ENCODE results near the gene EFL1.

The EFL1 gene

DNA sequence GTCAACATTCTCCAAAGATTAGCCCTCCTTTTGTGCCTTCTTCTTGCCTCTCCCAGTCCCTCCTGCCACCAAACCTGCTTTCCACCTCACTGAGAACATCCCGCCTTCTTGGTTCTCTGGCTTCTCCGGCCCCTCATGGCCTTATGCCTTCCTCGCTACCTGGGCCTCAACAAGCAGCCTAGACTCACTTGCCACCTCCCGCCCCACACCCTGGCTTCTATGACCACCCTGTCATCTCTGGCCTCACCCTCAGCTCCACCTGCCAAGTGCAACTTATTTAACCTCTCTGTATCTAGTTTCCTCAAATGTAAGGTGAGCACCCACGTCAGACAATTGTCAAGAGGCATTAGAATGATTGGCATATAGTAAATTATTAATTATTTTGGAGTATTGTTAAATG lies 147.9 kb downstream of the EFL1 start:
- no peak for DNase-seq

DNA sequence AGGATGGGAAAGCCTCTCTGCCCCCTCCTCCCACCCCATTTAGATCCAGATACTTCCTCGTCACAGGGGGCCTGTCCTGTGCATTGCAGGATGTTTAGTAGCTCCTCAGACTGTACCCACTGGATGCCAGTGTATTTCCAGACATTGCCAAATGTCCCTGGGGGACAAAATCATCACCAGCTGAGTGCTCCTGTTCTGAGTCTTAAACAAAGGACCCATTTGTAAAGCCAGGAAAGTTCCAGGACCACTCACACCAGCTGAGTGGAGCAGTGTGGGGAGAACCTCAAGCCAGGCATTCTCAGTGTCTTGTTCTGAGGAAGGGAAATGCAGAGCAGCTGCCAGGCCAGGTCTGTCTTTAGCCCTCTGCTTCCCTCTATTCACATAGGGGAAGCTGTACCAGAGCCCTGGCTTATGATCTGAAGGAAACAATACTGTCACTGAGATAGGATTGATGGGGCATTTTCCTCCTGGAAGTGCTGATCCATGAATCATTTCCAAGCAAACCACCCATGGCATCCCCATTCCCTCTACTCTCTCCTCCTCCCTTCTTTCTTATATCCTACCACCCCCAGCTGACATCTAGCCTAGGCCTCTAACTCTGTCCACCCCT lies 149.3 kb downstream of the EFL1 start:
- no peak for DNase-seq

DNA sequence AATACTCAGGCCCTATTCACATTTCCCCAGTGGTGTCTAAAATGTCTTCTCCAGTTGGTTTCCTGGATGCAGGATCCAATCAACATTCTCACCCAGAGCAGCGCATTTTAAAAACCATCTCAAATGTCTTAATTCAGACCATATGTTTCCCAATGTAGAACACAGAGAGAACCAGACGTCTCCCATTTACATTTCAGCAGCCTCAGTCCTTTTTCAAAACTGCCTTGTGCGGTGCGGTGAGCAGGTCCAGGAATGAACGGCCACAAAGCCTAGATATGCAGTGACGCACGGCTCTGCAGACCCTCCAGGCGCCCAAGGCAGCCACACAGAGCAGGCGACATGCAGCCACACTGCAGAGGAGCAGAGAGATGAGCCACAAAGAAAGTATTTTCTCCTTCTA lies 150.6 kb downstream of the EFL1 start:
- no peak for DNase-seq

DNA sequence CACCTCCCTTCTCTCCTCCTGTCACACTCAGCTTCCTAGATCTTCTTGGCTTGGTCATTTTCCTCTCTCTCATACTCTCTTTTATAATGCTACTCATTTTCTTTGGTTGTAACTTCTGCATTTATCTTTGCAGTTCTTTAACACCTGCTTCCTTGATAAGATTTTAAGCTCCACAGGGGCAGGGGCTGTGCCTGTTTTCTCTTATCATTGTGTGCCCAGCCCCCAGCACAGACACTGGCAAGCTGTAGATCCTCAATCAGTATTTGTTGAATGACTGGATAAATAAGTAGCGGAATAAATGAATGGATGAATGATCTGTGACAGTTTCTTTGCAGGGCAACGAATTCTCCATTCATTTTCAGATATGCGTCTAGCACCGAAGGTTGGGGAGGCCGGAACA lies 152.4 kb downstream of the EFL1 start:
- DNase-seq, result no peak

DNA sequence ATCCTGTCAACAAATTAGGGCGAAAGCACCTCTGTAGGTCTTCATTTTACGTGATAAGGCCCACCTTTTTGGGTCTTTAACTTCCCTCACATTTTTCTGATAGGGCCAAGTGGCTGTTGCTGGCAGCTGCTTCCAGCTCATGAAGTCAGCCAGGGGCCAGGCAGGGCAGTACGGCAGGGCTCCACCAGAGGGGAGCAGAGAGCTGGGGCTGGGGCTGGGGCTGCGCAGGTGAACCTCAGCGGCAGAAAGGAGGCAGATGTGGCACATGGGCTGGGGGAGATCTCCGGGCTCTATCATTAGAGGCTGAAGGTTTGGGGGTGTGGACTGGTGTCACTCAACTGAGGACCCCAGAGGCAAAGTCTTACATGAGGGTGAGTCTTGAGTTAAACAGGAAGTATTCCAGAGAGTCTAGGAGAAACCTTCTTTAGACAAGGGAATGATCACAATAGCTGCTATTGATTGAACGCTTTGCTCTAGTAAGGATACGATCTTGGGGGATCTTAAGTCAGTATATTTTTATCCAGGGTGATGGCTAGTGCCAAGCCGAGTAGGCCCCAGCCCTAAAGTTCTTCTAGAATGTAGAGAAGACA lies 153.9 kb downstream of the EFL1 start:
- DNase-seq, result peak; percentile 31 to 60

DNA sequence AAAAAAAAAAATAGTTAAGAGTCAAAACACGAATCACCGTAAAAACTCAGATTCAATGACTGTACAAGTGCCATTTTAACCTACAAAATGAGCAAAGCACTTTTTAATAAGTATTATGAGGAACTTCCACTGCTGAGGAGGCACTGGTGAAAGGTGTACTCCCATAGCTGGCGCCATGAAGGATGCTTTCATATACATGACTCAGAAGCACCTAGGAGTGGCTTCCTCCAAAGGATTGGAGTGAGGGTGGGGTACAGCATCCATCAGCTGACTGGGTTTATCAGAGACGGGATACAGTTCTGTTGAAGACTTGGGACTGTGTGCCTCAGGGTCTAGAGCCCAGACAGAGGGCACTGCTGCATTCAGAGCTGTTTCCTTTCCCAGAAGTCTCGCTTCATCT lies 155.9 kb downstream of the EFL1 start:
- DNase-seq, result no peak

DNA sequence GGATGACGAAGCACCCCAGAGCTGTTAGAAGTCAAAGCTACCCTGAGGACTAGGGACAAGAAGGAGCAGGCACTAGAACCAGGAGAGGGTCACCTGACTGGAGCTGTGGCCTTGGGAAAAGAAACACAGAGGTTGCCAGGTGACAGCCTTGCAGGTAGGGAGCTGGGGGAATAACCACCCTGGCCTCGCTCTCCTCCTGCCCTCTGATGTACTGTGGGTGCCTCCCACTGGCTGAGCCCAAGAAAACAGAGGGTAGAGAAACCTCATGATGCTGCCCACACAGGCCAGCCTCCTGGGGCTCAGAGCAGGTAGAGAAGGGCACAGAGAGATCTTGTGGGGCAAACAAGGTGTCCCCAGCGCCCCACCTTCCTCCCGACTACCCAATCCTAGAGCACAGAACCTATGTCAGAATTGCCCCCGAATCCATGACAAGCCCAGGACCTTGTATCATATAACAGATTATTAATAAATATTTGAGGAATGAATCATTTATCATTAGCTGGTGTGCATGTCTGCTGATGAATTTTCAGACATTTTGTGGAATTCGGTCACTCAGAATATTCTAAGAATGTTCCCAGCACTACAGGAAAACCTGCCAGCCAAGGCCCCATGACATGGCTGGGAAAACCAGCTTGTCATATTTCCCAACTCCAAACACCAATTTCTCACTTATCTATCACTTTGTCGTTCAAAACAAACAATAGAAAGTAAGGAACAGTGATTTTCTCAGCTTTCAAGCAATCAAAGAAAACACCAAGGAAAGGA lies 156.9 kb downstream of the EFL1 start:
- no peak for DNase-seq

DNA sequence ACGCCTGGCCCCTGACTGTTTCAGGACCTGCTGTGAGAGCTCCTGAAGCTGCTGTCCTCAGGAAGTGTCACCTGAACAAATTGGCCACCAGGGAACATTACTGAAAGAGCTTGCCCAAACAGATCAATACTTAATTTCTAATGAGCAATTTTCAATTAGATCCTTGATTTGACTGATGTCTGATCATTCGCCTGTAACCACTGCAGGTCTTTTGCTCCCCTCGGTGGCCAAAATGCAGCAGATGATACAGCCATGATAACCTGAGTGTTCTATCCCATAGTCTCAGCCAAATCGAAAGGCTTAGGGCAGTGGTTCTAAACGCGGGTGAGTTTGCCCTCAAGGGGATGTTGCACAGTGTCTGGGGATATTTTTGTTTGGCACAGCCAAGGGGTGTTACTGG lies 159.1 kb downstream of the EFL1 start:
- DNase-seq, result no peak

DNA sequence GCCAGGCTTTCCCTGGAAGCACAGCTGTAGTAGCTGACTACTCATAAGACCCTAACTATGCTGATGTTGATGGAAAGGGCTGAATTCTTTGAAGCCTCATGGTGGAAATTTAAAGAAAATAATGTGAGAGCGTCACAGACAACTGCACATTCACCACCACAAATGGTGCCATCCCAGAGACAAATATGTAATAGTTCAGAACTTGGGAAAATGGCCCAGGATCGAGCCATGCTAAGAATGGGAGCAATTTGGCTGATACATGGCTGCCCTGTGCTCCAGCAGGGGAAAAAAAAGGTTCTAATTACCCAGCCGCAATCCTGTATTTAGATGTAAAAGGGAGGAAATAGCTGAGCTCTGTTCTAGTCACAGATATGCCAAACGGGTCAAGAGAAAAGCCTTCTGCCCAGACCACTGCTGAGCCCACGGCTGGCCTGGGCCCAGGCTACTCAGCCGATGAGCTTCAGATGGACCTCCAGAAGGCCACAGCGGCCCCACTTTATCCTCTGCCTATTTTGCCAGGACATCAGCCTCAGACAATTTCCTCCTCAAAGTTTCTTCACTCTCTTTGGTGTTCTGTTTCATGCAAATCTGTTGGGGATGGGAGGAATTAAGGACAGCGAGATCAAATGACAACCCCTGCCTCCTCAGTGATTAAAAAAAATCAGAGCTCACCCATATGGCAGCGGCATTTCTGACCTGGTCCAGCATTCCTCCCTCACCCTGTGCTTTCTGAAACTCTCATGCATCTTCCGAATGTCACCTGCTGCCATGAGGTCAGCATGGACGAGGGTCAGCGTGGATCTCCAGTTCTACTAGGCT lies 162.2 kb downstream of the EFL1 start:
- DNase-seq, result no peak

DNA sequence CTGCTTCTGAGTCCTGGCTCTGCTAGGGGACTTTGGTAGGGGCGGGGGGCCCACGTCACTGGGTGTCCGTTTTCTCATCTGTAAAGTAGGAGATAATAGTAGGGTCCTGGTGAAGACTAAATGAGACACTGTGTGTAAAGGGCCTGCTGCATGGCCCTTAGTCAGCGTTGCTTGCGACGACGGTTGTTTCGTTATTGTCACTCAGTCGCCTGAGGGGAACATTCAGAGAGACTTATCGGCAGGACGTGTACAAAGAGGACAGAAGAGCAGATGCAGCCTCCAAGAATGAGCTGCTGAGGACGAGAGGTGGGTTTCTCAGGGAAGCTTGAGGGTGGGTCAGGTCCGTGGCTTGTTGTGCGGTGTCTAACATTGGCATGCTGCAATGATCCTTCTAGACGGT lies 163.9 kb downstream of the EFL1 start:
- no peak for DNase-seq

DNA sequence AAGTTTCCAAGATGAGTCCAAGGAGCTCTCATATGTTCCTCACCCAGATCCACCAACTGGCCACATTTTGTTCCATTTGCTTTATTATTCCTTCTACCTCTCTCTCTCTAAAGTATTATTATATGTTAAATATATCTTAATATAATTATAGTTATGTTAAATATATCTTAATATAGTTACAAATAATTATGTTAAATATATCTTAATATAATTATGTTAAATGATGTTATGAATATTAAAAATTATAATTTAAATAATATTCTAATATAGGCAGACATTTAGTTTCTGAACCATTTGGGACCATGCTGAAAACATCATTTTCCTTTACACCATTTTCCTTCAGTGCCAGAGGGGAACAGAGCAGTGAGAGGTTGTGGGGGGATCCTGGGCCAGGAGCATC lies 166.7 kb downstream of the EFL1 start:
- DNase-seq, result no peak

DNA sequence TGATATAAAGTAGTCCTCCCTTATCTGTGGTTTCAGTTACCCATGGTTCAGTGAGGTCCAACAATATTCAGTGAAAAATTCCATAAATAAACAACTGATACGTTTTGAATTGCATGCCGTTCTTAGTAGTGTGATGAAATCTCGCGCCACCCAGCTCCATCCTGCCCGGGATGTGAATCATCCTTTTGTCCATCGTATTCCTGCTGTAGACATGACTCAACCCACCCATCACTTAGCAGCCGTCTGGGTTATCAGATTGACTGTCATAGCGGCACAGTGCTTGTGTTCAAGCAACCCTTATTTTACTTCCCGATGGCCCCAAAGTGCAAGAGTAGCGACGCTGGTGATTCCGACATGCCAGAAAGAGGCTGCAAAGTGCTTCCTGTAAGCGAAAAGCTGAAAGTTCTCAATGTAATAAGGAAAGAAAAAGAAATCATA lies 168.7 kb downstream of the EFL1 start:
- DNase-seq, result no peak

DNA sequence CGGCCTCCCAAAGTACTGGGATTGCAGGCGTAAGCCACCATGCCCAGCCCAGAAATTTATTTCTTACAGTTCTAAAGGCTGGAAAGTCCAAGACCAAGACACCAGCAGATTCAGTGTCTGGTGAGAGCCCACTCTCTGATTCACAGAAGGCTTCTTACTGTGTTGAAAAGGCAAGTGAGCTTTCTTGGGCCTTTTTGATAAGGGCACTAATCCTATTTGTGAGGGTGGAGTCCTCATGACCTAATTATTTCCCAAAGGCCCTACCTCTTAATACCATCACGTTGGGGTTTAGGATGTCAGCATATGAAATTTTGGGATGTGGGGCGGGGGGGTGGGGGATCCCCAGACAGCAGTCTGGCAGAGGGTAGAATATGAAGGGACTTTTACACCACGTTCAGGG lies 169.2 kb downstream of the EFL1 start:
- no peak for DNase-seq

DNA sequence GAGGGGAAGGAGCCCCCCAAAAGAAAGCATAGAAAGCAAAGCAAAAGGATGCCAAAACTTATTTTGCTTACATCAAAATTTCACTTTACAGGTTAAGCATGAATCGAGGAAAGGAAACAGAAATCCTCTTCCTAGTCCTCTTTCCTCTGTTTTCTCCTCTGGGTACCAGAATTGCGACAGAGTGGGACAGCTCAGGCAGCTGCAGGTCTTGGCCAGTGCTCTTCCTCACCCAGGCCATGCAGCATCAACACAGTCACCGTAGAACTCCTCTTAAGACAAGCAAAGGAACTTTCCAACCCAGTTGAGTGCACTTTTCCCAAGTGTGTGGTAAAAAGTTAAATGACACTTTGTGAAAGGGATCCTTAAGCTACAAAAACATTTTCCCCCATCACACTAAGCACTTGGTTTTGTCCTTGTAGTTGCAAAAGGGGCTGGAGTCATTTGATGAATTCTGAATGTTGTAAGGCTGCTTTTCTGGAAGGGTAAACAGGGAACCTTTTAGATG lies 170.8 kb downstream of the EFL1 start:
- DNase-seq, result no peak

DNA sequence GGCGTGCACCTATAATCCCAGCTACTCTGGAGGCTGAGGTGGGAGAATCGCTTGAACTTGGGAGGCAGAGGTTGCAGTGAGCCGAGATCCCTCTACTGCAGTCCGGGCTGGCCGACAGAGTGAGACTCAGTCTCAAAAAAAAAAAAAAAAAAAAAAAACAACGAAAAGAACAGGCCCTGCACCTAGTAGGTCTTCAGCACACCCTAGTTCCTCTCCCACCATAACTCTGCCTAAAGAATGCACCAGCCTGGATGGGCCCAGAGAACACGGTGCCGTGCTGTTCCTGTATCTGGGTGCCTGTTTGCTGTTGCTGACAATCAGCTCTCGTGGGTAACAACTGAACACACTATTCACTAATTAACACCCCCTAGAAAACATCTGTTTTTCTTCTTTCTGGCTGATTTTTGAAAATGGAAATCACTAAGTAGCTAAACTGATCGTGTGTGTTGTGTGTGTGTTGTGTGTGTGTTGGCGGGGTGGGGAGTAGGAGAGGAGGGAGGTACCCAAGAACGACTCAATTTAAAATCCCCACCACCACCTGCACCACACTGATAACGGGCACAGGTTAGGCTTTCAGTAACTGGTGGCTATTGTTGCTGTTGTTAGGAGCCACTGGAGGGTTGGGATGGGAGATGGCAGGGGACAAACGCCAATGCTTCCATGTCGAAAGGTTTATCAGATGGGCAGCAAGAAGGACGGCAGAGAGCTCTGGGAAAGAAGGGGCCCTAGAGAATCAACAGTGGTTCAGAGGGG lies 176.1 kb downstream of the EFL1 start:
- no peak for DNase-seq

DNA sequence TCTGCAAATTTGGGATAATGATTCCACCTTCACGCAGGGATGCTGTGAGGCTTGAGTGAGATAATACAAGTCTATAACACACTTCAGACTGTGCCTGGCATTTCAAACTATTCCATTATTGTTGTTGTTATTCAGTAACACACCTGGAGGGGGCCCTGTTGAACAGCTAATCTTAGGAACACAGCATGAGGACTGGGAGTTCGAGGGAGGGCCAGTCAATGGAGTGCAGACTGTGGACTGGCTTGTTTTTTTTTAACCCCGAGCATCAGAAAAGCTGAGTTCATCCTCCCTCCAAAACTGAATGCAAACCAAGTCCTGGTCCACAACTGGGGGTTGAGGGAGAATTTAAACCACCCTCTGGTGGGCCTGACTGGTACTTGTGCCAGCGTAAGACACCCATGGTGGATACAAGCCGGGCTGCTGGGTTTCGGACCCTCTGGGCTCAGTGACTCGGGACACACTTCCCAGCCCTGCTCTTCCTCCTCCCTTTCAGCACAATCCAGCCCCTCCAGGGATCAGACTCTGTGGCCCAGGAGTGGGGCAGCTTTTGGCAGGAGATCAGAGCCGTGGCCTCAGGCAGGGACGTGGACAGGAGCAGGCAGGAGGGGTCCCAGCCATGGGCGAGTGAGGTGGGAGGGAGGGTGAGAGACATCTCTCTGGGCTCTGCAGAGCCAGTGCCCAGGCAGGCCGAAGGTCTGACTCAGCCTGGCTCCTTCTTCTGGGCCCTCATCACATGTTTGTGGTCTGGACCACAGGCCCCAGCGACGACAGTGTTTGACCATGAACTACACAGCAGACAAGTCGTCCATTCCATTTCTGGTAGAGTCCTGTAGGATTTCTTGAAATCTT lies 180.4 kb downstream of the EFL1 start:
- no peak for DNase-seq

DNA sequence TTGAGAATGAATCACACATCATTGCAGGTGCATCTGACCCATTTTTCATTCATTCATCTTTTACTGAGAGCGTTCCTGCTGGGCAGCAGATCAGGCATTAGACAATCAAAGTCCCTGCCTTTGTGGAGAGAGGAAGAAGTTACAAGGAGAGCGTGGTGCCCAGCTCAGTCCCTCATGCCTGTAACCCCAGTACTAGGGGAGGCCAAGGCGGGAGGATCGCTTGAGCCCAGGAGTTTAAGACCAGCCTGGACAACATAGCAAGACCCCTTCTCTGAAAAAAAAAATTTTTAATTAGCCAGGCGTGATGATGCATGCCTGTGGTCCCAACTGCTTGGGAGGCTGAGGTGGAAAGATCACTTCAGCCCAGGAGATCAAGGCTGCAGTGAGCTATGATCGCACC lies 181.8 kb downstream of the EFL1 start:
- DNase-seq, result no peak
